Mucosa of stomach (tissue), 1 donor: Measurements from ENCODE around the gene B3GNT2.
A peak's percentile ranks its signal among the peaks of the same experiment; 100 is the strongest.
"Not testable (repeated sequence)": the region's sequence is repeated elsewhere in the genome, so short reads cannot be mapped to it uniquely, and the experiment has no call there.

Experiments used
- H3K27me3 ChIP-seq: one replicate; pipeline ENCODE4 v1.7.0; 2013; ENCODE audit warnings: mild to moderate bottlenecking, low read length; ENCODE audit not compliant: control insufficient read depth, insufficient read depth
- H3K36me3 ChIP-seq: one replicate; pipeline ENCODE4 v1.7.0; 2013; ENCODE audit warnings: low read length; ENCODE audit not compliant: control insufficient read depth, insufficient read depth
- H3K4me1 ChIP-seq: one replicate; pipeline ENCODE4 v1.7.0; 2013; ENCODE audit warnings: mild to moderate bottlenecking, low read length; ENCODE audit not compliant: control insufficient read depth, insufficient read depth
- H3K4me3 ChIP-seq: one replicate; pipeline ENCODE4 v1.7.0; 2013; ENCODE audit warnings: low read length
- H3K9ac ChIP-seq: one replicate; pipeline ENCODE4 v1.7.0; 2013; ENCODE audit warnings: mild to moderate bottlenecking, low read length, moderate library complexity
- H3K9me3 ChIP-seq: one replicate; pipeline ENCODE4 v1.7.0; 2013; ENCODE audit warnings: mild to moderate bottlenecking, low read length, moderate library complexity; ENCODE audit not compliant: control insufficient read depth
- donor health status: Pancreatic carcinoma.

B3GNT2 gene

GRCh38 chr2:62188416-62188815, 7.5 kb upstream of the B3GNT2 start:
- no peaks in the 10 kb centered on the region for H3K4me1 ChIP-seq

GRCh38 chr2:62189196-62189595, 6.7 kb upstream of the B3GNT2 start:
- H3K27me3 ChIP-seq = no peaks in the 10 kb centered on the region
- no peaks in the 10 kb centered on the region for H3K9me3 ChIP-seq

More at GRCh38 chr2:62188416-62188815, 7.5 kb upstream of the B3GNT2 start:
- Histone ChIP-seq H3K4me3 (no peak overlapping the region), H3K9ac (no peak overlapping the region), H3K27me3 (no peaks in the 10 kb centered on the region), H3K9me3 (no peaks in the 10 kb centered on the region), H3K36me3 (no peaks in the 10 kb centered on the region)

GRCh38 chr2:62192811-62193210, 3.1 kb upstream of the B3GNT2 start:
- Histone ChIP-seq H3K4me3 (no peak overlapping the region), H3K36me3 (no peaks in the 10 kb centered on the region), H3K9ac (no peak overlapping the region), H3K27me3 (no peaks in the 10 kb centered on the region), H3K9me3 (no peaks in the 10 kb centered on the region), H3K4me1 (peaks cover 11% of the 10 kb centered on the region)

More at GRCh38 chr2:62189196-62189595, 6.7 kb upstream of the B3GNT2 start:
- H3K36me3 ChIP-seq = no peaks in the 10 kb centered on the region
- no peaks in the 10 kb centered on the region for H3K4me1 ChIP-seq
- no peak overlapping the region for H3K9ac ChIP-seq
- H3K4me3 ChIP-seq = no peak overlapping the region

GRCh38 chr2:62194558-62195420, 1.1 kb upstream of the B3GNT2 start:
- H3K36me3 ChIP-seq = no peaks in the 10 kb centered on the region
- H3K9me3 ChIP-seq = no peaks in the 10 kb centered on the region
- H3K4me1 ChIP-seq = peaks cover 17% of the 10 kb centered on the region
- peak overlapping the region; percentile 97 for H3K9ac ChIP-seq
- peak overlapping the region; percentile 99 for H3K4me3 ChIP-seq
- H3K27me3 ChIP-seq = no peaks in the 10 kb centered on the region

GRCh38 chr2:62196278-62196901, 475 bp downstream of the B3GNT2 start:
- peaks cover 17% of the 10 kb centered on the region for H3K4me1 ChIP-seq

GRCh38 chr2:62197011-62197924, 1.4 kb downstream of the B3GNT2 start:
- Histone ChIP-seq H3K4me1 (peaks cover 26% of the 10 kb centered on the region), H3K9ac (peak overlapping the region; percentile 97), H3K4me3 (peak overlapping the region; percentile 57), H3K9me3 (no peaks in the 10 kb centered on the region), H3K27me3 (no peaks in the 10 kb centered on the region), H3K36me3 (no peaks in the 10 kb centered on the region)

More at GRCh38 chr2:62196278-62196901, 475 bp downstream of the B3GNT2 start:
- no peaks in the 10 kb centered on the region for H3K36me3 ChIP-seq
- peak overlapping the region; percentile 80 for H3K4me3 ChIP-seq
- H3K27me3 ChIP-seq = no peaks in the 10 kb centered on the region
- no peaks in the 10 kb centered on the region for H3K9me3 ChIP-seq
- peak overlapping the region; percentile 97 for H3K9ac ChIP-seq

- no peaks in the 10 kb centered on the region for H3K36me3 ChIP-seq
- H3K27me3 ChIP-seq = no peaks in the 10 kb centered on the region
- peaks cover 27% of the 10 kb centered on the region for H3K4me1 ChIP-seq
- H3K9me3 ChIP-seq = no peaks in the 10 kb centered on the region
- peak overlapping the region; percentile 57 for H3K4me3 ChIP-seq
- H3K9ac ChIP-seq = peak overlapping the region; percentile 97
Observed at GRCh38 chr2:62197925-62198633, 2.2 kb downstream of the B3GNT2 start.

GRCh38 chr2:62198854-62199253, 2.9 kb downstream of the B3GNT2 start:
- H3K4me3 ChIP-seq, H3K9ac ChIP-seq, H3K36me3 ChIP-seq, H3K27me3 ChIP-seq, H3K9me3 ChIP-seq: not testable (repeated sequence)
- H3K4me1 ChIP-seq = peaks cover 27% of the 10 kb centered on the region

GRCh38 chr2:62199392-62200125, 3.6 kb downstream of the B3GNT2 start:
- no peak overlapping the region for H3K9ac ChIP-seq
- H3K36me3 ChIP-seq = no peaks in the 10 kb centered on the region
- H3K4me1 ChIP-seq = peaks cover 27% of the 10 kb centered on the region
- H3K27me3 ChIP-seq = no peaks in the 10 kb centered on the region
- H3K9me3 ChIP-seq = no peaks in the 10 kb centered on the region
- no peak overlapping the region for H3K4me3 ChIP-seq

- no peak overlapping the region for H3K4me3 ChIP-seq
- H3K4me1 ChIP-seq = peaks cover 21% of the 10 kb centered on the region
Observed at GRCh38 chr2:62200291-62200841, 4.5 kb downstream of the B3GNT2 start.

More at GRCh38 chr2:62200291-62200841, 4.5 kb downstream of the B3GNT2 start:
- Histone ChIP-seq H3K27me3 (no peaks in the 10 kb centered on the region), H3K36me3 (no peaks in the 10 kb centered on the region), H3K9ac (no peak overlapping the region), H3K9me3 (no peaks in the 10 kb centered on the region)
